Osteoblast (primary cell): ENCODE measurements around the gene RELN. TPM values are rescaled to one million over a fixed set of nuclear protein-coding genes. Genes with fewer than 3 reads are reported as not detected.

Experiments used
- DNase-seq: peaks from one replicate; pipeline ENCODE4 v3.0.0; 2011; ENCODE audit warnings: low spot score, mixed read lengths; ENCODE audit not compliant: insufficient read length; ENCODE audit errors: missing footprints
- H2AFZ ChIP-seq: 2 replicates; pipeline ENCODE4 v1.6.0; 2011; ENCODE audit warnings: mild to moderate bottlenecking, low read length
- H3K27ac ChIP-seq: 2 replicates; pipeline ENCODE4 v1.5.1; 2011; ENCODE audit warnings: mild to moderate bottlenecking, low read depth, low read length, moderate library complexity
- H3K27me3 ChIP-seq: 2 replicates; pipeline ENCODE4 v1.6.0; 2012; ENCODE audit warnings: mild to moderate bottlenecking, control low read depth, inconsistent platforms, low read length, moderate library complexity; ENCODE audit not compliant: insufficient read depth
- H3K36me3 ChIP-seq: 2 replicates; pipeline ENCODE4 v1.5.1; 2011; ENCODE audit warnings: mild to moderate bottlenecking, low read length, control low read depth, moderate library complexity; ENCODE audit not compliant: insufficient read depth
- H3K4me1 ChIP-seq: 2 replicates; pipeline ENCODE4 v1.5.1; 2011; ENCODE audit warnings: mild to moderate bottlenecking, low read length, control low read depth, moderate library complexity; ENCODE audit not compliant: insufficient read depth
- H3K4me2 ChIP-seq: 2 replicates; pipeline ENCODE4 v1.6.0; 2011; ENCODE audit warnings: mild to moderate bottlenecking, low read length; ENCODE audit not compliant: insufficient read depth
- H3K4me3 ChIP-seq: fragments of 200-600 bp; sonication (generic); 3 replicates; pipeline ENCODE4 v1.5.1; 2012; ENCODE audit warnings: mild to moderate bottlenecking, low read length, inconsistent platforms; ENCODE audit not compliant: insufficient read depth
- H3K79me2 ChIP-seq: 2 replicates; pipeline ENCODE4 v1.6.0; 2012; ENCODE audit warnings: mild to moderate bottlenecking, low read length, control low read depth, inconsistent platforms; ENCODE audit not compliant: insufficient read depth
- H3K9me3 ChIP-seq: 2 replicates; pipeline ENCODE4 v1.5.1; 2011; ENCODE audit warnings: low read depth, low read length, control low read depth
- H4K20me1 ChIP-seq: 2 replicates; pipeline ENCODE4 v1.6.0; 2012; ENCODE audit warnings: mild to moderate bottlenecking, low read length, control low read depth; ENCODE audit not compliant: insufficient read depth
- CTCF ChIP-seq: IDR thresholded peaks from 2 replicates; pipeline ENCODE4 v1.5.1; 2011; ENCODE audit warnings: mild to moderate bottlenecking, low read depth, low read length, moderate library complexity; ENCODE audit errors: extremely low read depth
- total RNA-seq: library from RNA; depleted of rRNA; stranded (reverse); fragments of >200 nt; gene quantifications from 2 replicates; pipeline ENCODE4 v1.2.3, GENCODE V29; 2012

The RELN gene
- total RNA-seq, 1 donor: 0.36 TPM

DNA sequence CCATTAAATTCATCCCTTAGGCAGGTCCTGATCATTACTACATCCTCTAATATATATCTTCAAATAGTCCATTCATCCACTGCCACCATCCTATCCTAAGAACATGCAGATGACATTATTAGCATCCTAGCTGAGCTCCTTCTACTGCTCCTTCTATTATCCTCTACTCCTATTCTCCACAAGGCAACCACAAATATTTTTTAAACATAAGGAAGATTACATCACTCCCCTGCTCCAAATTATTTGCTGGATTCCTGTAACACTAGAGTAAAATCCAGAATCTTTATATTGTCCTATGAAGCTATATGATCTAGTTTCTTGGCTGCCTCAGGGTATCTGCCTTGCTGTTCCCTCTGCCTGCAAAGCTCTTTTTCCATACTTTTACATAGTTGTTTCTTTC, 367.2 kb downstream of the RELN start:
- H3K9me3 ChIP-seq: no peaks in the 10 kb centered on the region
- H3K27ac ChIP-seq: no peak overlapping the region
- no peak overlapping the region for H3K4me2 ChIP-seq
- no peak overlapping the region for H2AFZ ChIP-seq
- no peak for TF ChIP-seq CTCF
- no peaks in the 10 kb centered on the region for H3K27me3 ChIP-seq
- H3K79me2 ChIP-seq: no peaks in the 10 kb centered on the region
- H3K36me3 ChIP-seq: no peaks in the 10 kb centered on the region
- H4K20me1 ChIP-seq: no peaks in the 10 kb centered on the region
- DNase-seq: no peak
- no peak overlapping the region for H3K4me3 ChIP-seq
- no peaks in the 10 kb centered on the region for H3K4me1 ChIP-seq

DNA sequence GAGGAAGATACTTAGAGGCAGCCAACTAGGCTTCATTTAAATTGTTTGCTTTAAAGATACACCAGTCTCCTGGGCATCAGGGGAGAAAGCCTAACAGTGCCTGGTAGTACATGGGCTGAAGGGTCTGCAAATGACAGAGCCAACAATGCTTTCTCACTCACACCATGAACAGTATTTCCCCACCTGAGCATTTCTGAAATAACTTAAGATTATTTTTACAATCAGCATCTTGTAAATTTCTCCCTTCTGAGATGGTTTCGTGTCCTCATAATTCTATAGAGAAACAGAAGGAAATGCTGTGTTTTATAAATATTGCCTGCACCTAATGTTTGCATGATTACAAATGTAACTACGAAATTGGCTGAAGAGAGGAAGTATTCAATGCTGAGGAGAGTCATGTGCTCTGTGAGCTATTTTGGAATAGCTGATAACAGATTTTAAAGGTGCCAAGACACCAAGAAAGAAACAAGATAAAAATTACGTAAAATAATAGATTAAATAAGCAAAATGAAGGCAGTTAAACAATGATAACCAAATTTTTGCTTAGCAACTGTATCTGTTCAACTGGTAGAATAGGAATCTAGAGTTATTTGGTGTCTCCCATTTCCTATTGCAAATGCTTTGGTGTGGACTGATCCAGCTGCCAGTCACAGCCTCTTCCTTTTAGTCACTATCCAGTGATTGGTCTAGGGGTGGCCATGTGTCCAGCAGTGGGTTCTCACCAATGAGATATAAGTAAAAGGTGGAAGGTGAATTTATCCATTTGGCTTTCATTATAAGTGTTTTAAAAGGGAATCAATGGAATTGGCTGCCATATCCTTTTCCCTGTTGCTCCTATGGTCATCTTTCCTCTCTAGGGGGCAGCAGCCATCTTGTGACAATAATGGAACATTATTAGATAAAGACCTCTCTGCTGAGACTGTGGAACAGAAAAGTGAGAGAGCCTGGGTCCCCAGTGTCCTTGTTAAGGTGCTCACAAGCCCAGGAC, 375.5 kb downstream of the RELN start:
- no peak for DNase-seq
- H3K27me3 ChIP-seq: no peaks in the 10 kb centered on the region
- no peaks in the 10 kb centered on the region for H4K20me1 ChIP-seq
- H3K79me2 ChIP-seq: no peaks in the 10 kb centered on the region
- H3K36me3 ChIP-seq: no peaks in the 10 kb centered on the region
- H3K4me1 ChIP-seq: no peaks in the 10 kb centered on the region
- no peak overlapping the region for H3K27ac ChIP-seq
- no peaks in the 10 kb centered on the region for H3K9me3 ChIP-seq
- H2AFZ ChIP-seq: no peak overlapping the region
- TF ChIP-seq CTCF: peak; percentile 21
- no peak overlapping the region for H3K4me3 ChIP-seq
- H3K4me2 ChIP-seq: no peak overlapping the region

GRCh38 chr7:103609778-103610177, 379.7 kb downstream of the RELN start:
- Histone ChIP-seq H3K79me2 (no peaks in the 10 kb centered on the region), H3K27me3 (no peaks in the 10 kb centered on the region), H3K27ac (no peak overlapping the region), H3K9me3 (no peaks in the 10 kb centered on the region), H4K20me1 (no peaks in the 10 kb centered on the region), H3K36me3 (no peaks in the 10 kb centered on the region), H3K4me1 (no peaks in the 10 kb centered on the region), H2AFZ (no peak overlapping the region), H3K4me2 (peak overlapping the region; percentile 18), H3K4me3 (no peak overlapping the region)
- no peak for TF ChIP-seq CTCF
- no peak for DNase-seq

- TF ChIP-seq CTCF: no peak
- Histone ChIP-seq H3K4me1 (no peaks in the 10 kb centered on the region), H3K36me3 (no peaks in the 10 kb centered on the region), H3K9me3 (no peaks in the 10 kb centered on the region), H3K79me2 (no peaks in the 10 kb centered on the region), H3K4me3 (no peak overlapping the region), H2AFZ (no peak overlapping the region), H3K4me2 (no peak overlapping the region), H4K20me1 (no peaks in the 10 kb centered on the region), H3K27me3 (no peaks in the 10 kb centered on the region), H3K27ac (no peak overlapping the region)
- DNase-seq: no peak
Observed at GRCh38 chr7:103605640-103606039, 383.8 kb downstream of the RELN start.
